HepG2 (cell line): ENCODE measurements around the gene GATAD2B.

Experiments
- BHLHE40 ChIP-seq: IDR thresholded peaks from 2 replicates; pipeline ENCODE4 v1.6.1; 2011; ENCODE audit warnings: low read length, improper control_type of control experiment
- CBFB ChIP-seq: sonication (generic); formaldehyde crosslinking; IDR thresholded peaks from 2 replicates; pipeline ENCODE4 v1.4.0; 2020; ENCODE audit warnings: missing genetic modification reagents
- E2F1 ChIP-seq: sonication (generic); formaldehyde crosslinking; IDR thresholded peaks from 2 replicates; pipeline ENCODE4 v1.5.0; 2020; ENCODE audit warnings: missing genetic modification reagents
- HNRNPL ChIP-seq: fragments of 200-400 bp; formaldehyde crosslinking; IDR thresholded peaks from 2 replicates; pipeline ENCODE4 v1.6.1; 2017; ENCODE audit warnings: mild to moderate bottlenecking, low read depth, low read length
- POLR2AphosphoS2 ChIP-seq: IDR thresholded peaks from 2 replicates; pipeline ENCODE4 v1.6.1; 2011; ENCODE audit warnings: low read depth, low read length, improper control_type of control experiment
- ZNF263 ChIP-seq: sonication (generic); formaldehyde crosslinking; IDR thresholded peaks from 2 replicates; pipeline ENCODE4 v1.4.0; 2020; ENCODE audit warnings: missing genetic modification reagents
- ZNF703 ChIP-seq: sonication (generic); formaldehyde crosslinking; IDR thresholded peaks from 2 replicates; pipeline ENCODE4 v1.5.1; 2020; ENCODE audit warnings: missing genetic modification reagents, mild to moderate bottlenecking, moderate library complexity, borderline replicate concordance
- ZNF747 ChIP-seq: sonication (generic); formaldehyde crosslinking; IDR thresholded peaks from 2 replicates; pipeline ENCODE4 v1.8.1; 2023; ENCODE audit warnings: missing genetic modification reagents, mild to moderate bottlenecking, borderline replicate concordance

GRCh38 chr1:153842006-153842471 is 80.7 kb downstream of the GATAD2B start:
- TF ChIP-seq ZNF263 (CRISPR knock-in tag) (no peak), POLR2AphosphoS2 (no peak), E2F1 (CRISPR knock-in tag) (no peak), HNRNPL (no peak), ZNF703 (CRISPR knock-in tag) (no peak), ZNF747 (CRISPR knock-in tag) (no peak), BHLHE40 (no peak), CBFB (CRISPR knock-in tag) (no peak)
